Measurements from ENCODE around the gene GJB2.

The GJB2 gene

DNA sequence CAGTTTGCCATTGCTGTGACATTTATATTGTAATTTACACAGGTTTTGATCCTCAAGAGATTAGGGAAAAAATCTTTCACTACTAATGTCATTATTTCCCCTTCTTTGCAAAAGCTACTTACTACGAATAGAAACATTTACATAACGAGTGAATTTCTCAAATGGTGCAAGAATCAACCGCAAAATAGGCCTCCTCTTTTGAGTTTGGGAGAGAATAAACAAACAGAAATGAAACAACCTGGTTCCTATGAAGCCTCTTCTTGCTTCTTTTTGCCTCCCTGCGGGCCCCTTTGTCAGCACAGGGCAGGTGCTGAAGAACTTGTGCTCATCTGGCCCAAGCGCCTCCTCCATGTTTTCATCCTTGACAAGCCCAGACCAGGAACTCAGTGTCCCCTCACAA lies 21.8 kb downstream of the GJB2 start:
- TF ChIP-seq, protein P1, sequence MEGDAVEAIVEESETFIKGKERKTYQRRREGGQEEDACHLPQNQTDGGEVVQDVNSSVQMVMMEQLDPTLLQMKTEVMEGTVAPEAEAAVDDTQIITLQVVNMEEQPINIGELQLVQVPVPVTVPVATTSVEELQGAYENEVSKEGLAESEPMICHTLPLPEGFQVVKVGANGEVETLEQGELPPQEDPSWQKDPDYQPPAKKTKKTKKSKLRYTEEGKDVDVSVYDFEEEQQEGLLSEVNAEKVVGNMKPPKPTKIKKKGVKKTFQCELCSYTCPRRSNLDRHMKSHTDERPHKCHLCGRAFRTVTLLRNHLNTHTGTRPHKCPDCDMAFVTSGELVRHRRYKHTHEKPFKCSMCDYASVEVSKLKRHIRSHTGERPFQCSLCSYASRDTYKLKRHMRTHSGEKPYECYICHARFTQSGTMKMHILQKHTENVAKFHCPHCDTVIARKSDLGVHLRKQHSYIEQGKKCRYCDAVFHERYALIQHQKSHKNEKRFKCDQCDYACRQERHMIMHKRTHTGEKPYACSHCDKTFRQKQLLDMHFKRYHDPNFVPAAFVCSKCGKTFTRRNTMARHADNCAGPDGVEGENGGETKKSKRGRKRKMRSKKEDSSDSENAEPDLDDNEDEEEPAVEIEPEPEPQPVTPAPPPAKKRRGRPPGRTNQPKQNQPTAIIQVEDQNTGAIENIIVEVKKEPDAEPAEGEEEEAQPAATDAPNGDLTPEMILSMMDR (IDR thresholded peaks at IDR 0.05; ENCODE audit: low read depth, low read length, missing control alignments), result no peak
- no peak for DNase-seq (ENCODE audit: extremely low read depth, low read depth)
- no peak overlapping the region for H3K4me3 ChIP-seq (replicated peaks; ENCODE audit: low read depth, low read length)

DNA sequence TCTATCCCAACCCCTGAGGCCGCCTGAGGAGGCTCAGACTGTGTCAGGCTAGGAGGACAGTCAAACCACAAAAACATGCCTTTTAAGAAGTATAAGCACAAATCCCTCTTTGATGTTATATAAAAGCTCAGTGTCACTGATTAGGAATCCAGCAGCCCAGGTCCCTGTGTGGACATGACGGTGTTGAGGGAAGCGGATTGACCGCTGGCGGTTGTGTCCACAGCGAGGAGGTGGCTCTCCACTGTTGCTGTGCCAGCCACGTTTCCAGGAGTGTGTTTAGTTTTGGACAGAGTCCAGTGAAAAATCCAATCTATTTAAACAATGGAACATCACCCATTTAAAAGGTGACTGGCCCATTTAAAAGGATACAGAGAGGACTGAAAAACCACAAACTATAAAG lies 24.3 kb downstream of the GJB2 start:
- DNase-seq (ENCODE audit: extremely low read depth, low read depth), result no peak

DNA sequence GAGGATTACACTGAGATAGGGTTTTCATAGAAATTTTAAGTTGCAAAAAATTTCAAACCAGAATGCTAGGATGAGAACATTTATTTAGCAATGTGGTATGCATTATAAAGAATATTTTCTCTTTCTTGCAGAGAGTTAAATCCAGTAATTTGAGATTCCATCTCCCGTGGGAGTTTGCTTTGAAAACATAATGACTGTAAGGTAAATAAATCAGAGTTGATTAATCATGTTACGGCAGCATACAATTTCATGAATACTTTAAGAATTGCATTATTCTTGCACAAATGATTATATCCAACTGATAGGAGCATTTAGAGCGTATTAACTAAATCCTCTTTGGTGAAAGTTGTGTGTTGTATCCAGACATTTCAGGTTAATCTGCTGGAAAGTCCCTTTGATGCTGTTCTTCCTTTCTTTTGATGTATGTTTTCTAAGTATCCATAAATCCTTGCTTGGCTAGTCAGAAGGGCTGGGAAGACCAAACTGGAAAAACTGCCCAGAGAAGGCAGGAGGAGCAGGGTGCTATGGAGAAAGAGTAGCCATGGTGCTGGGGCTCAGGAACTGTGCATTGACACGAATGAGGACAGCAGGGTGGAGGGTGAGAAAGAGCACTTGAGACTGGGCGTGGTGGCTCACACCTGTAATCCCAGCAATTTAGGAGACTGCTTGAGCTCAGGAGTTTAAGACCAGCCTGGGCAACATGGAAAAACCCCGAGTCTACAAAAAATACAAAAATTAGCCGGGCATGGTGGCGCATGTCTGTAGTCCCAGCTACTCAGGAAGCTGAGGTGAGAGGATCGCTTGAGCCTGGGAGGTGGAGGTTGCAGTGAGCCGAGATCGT lies 27.1 kb downstream of the GJB2 start:
- no peak for DNase-seq (ENCODE audit: extremely low read depth, low read depth)
- TF ChIP-seq, protein P1 (IDR thresholded peaks at IDR 0.05; ENCODE audit: low read depth, low read length, missing control alignments), result no peak
- H3K4me3 ChIP-seq (replicated peaks; ENCODE audit: low read depth, low read length), result no peak overlapping the region

More for the DNA sequence above, 24.3 kb downstream of the GJB2 start:
- TF ChIP-seq, protein P1 (IDR thresholded peaks at IDR 0.05; ENCODE audit: low read depth, low read length, missing control alignments), result no peak
- H3K4me3 ChIP-seq (replicated peaks; ENCODE audit: low read depth, low read length), result no peak overlapping the region

DNA sequence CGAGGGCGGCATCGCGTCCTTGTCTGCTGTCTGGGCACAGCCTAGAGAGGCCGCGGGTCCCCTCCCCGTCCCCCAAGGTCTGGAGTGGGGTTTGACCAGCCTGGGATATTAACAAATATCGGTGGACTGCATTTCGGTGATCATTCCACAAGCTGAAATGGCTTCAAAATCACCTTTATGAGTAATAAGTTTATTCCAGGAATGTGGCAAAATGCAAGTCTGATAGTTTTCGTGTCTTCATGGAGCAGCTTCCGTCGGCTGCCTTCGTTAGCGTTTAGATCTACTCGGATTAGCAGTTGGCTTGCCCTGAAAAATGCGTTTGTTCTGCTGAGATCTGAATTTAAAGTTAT lies 30.8 kb downstream of the GJB2 start:
- DNase-seq (ENCODE audit: extremely low read depth, low read depth), result no peak

DNA sequence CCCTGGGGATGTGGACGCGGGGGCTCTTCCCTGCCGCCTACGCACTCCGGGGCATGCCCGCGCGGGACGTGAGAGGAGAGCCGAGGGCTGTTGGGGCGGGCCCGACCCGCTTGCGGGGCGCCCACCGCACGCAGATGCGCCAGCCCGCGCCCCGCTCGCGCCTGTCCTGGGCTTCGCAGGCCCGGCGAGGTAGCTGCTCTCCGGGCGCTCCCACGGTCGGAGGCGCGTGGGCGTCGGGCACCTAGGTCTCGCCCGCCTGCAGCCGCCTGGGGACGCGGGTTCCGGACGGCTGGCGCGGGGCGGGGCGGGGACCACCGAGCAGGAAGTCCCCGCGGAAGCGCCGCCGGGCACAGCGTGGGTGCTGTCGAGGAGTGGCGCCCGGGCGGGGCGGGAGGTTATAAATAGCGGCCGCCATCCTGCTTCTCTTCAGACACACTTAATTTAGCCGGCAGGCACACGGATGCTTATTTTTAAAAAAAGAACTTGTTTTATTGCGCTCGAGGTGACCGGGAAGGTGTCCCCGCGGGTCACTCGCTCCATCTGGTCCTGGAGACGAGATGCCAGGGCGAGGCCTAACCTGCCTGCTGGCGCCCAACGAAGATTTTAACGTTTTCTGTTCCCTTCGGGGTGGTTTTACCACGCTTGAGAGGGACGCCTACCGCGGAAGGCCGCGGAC lies 31.3 kb downstream of the GJB2 start:
- peak overlapping the region; percentile 37 for H3K4me3 ChIP-seq (replicated peaks; ENCODE audit: low read depth, low read length)
- TF ChIP-seq, protein P1 (IDR thresholded peaks at IDR 0.05; ENCODE audit: low read depth, low read length, missing control alignments), result no peak
- no peak for DNase-seq (ENCODE audit: extremely low read depth, low read depth)

More for the DNA sequence above, 30.8 kb downstream of the GJB2 start:
- H3K4me3 ChIP-seq (replicated peaks; ENCODE audit: low read depth, low read length), result no peak overlapping the region
- TF ChIP-seq, protein P1 (IDR thresholded peaks at IDR 0.05; ENCODE audit: low read depth, low read length, missing control alignments), result no peak

DNA sequence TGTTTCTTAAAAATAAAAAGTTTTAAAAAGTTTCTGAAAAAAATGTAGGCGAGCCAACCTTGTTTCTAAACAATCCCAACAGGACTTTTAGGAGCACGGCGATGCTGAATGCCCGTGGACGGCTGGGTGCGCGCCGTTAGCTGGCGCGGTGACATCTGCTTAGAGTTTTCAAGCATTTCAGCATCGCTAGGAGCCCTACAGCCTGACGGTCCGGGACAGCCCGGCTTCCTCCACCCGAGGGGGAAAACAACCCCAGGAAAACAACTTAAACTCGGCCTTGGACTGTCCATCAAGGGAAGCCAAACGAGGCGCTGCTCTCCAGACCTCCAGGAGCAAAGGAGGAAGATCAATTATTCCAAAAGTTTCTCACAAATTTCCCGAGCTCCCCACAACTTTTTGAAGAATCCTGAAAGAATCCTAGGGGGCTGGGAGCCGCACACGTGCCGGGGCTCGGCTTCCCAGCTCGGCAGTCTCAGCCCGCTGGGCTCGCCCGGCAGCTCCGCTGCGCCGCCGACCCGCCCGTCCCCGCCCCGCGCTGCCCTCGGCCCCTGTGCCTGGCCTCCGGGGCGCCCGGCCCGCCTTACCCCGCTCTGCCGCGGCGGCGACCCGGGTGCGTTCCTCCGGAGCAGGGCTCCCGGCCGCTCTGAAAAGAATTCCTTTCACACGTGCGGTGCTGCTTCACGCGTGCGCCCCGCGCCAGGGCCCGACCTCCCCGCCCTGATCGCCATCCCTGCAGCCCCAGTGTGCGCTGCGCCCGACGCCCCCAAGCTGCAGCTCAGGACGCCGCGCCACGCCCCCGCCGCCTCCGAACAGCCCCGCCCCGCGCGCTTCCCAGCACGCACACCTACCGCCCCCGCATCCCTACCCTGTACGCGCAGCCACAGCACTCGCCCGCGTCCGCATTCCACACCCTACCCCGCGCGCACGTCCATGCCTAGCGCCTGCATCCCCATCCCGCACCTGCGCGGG lies 32.1 kb downstream of the GJB2 start, which contains the start of gene GJA3:
Gene GJA3, minus strand, starts transcription at position 747 of the 969 bp plus-strand sequence. CDS start 17,764 bp downstream, outside the sequence.
- no peak for DNase-seq (ENCODE audit: extremely low read depth, low read depth)
- TF ChIP-seq, protein P1 (IDR thresholded peaks at IDR 0.05; ENCODE audit: low read depth, low read length, missing control alignments), result no peak

More for the DNA sequence above, 32.1 kb downstream of the GJB2 start, which contains the start of gene GJA3:
- H3K4me3 ChIP-seq (replicated peaks; ENCODE audit: low read depth, low read length), result peak within 1 kb of the TSS; percentile 37
